Breast epithelium (tissue), 4 donors: ENCODE results near the gene WDR90. TPM values are rescaled to one million over a fixed set of nuclear protein-coding genes. Genes with fewer than 3 reads are reported as not detected.

Experiments used
- DNase-seq, 2 donors: peaks; one replicate each; pipeline ENCODE4 v3.0.0-alpha.2; 2019; ENCODE audit warnings: low spot score in 2 of 2
- H3K27ac ChIP-seq, 2 donors: fragments of 200-600 bp; sonication (generic) in 1 of 2; one replicate each; pipeline ENCODE4 v1.5.1; 2016 to 2019; ENCODE audit warnings: mild to moderate bottlenecking in 1 of 2
- H3K27me3 ChIP-seq, 2 donors: fragments of 200-600 bp; sonication (generic) in 1 of 2; one replicate each; pipeline versions ENCODE4 v1.5.1 to v1.6.0; 2017 to 2019; ENCODE audit warnings: control low read depth in 1 of 2, mild to moderate bottlenecking in 1 of 2
- H3K36me3 ChIP-seq: fragments of 200-600 bp; one replicate; pipeline ENCODE4 v1.5.1; 2019
- H3K4me1 ChIP-seq, 2 donors: fragments of 200-600 bp; sonication (generic); one replicate each; pipeline ENCODE4 v1.5.1; 2016 to 2019; ENCODE audit warnings: control low read depth in 1 of 2
- H3K4me3 ChIP-seq, 3 donors: fragments of 200-600 bp; sonication (generic); 1 replicate in 2 of 3; 2 replicates in 1 of 3; pipeline ENCODE4 v1.5.1; 2016 to 2019; ENCODE audit warnings: mild to moderate bottlenecking in 3 of 3, moderate library complexity in 2 of 3
- H3K9me3 ChIP-seq, 2 donors: fragments of 200-600 bp; sonication (generic) in 1 of 2; one replicate each; pipeline ENCODE4 v1.5.1; 2016 to 2019; ENCODE audit warnings: control low read depth in 1 of 2
- CTCF ChIP-seq, 3 donors: fragments of 450-650 bp; IDR thresholded peaks; one replicate each; pipeline ENCODE4 v1.5.1; 2016 to 2017; ENCODE audit warnings: antibody characterized with exemption in 3 of 3, mild to moderate bottlenecking in 3 of 3, moderate library complexity in 3 of 3
- POLR2A ChIP-seq: fragments of 450-650 bp; IDR thresholded peaks from one replicate; pipeline ENCODE4 v1.6.1; 2016; ENCODE audit warnings: antibody characterized with exemption, mild to moderate bottlenecking, moderate library complexity
- POLR2AphosphoS5 ChIP-seq, 3 donors: sonication (generic); formaldehyde crosslinking; IDR thresholded peaks; one replicate each; pipeline ENCODE4 v1.6.1; 2017; ENCODE audit warnings: antibody characterized with exemption in 3 of 3
- intact Hi-C: fragments of 100-400 bp; cut with DNase I; formaldehyde crosslinking; loops from one replicate; pipeline ENCODE4 v1.15.1; 2023; ENCODE audit warnings: low total_unique reads
- total RNA-seq, 3 donors: library from RNA; depleted of rRNA; stranded (reverse); fragments of >200 nt; gene quantifications; one replicate each; pipeline ENCODE4 v1.1.0, GENCODE V29; 2016

The WDR90 gene
- total RNA-seq, 3 donors from 2014 or later, result 9.6 to 26.9 (median 22.7) TPM

DNA sequence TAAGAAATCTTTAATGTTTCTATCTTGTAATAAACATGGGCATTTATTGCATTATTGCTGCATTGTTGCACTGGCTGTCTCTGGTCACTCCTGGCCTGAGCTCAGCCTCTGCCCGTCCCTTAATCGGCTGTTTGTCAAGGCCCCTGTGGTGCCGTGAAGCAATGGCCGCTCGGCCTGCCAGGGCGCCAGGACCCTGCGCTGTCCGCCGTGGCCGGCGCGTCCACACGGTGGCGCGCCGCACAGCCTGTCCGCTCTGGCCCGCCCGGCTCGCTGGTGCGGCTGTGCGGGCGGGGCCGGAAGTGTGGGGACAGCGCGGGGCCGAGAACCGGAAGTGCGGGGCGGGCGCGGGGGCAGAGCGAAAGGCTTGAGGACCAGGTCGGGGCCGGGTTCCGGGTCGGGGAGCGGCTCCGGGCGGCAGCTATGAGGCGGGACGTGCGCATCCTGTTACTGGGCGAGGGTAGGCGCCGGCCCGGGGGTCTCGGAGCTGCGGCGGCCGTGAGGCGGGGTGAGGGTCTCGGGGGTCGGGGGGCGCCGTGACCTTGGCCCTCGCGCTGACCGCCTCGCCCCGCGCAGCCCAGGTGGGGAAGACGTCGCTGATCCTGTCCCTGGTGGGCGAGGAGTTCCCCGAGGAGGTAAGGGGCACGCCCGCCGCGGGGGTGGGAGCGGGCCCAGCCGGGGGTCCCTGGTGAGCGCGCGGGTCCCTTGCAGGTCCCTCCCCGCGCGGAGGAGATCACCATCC is 18.8 kb downstream of the WDR90 start, which contains the start of gene RHOT2:
TSS of gene RHOT2 (plus strand) at position 353 of the 739 bp plus-strand sequence. CDS start at position 421, 68 bp downstream.
- Histone ChIP-seq H3K27me3 (no peaks in the 10 kb centered on the region), H3K4me3 (peak within 1 kb of the TSS; percentile 90 to 97 (median 93)), H3K4me1 (peaks cover 0 to 5% of the 10 kb centered on the region in 2 donors), H3K36me3 (peaks cover 10% of the 10 kb centered on the region), H3K27ac (peak within 1 kb of the TSS; percentile 87), H3K9me3 (no peaks in the 10 kb centered on the region)
- TF ChIP-seq CTCF (IDR thresholded peaks at IDR 0.05) (peak; percentile 57 to 93 (median 58)), POLR2A (peak; percentile 57), POLR2AphosphoS5 (IDR thresholded peaks at IDR 0.05) (peak; percentile 45 to 83 (median 65))
- intact Hi-C loops, result loop anchor here (1.0 kb wide), 1 partner anchor 22 kb away; the partner anchor contains the start of gene WDR24
- DNase-seq, result peak; percentile 91 to 93

DNA sequence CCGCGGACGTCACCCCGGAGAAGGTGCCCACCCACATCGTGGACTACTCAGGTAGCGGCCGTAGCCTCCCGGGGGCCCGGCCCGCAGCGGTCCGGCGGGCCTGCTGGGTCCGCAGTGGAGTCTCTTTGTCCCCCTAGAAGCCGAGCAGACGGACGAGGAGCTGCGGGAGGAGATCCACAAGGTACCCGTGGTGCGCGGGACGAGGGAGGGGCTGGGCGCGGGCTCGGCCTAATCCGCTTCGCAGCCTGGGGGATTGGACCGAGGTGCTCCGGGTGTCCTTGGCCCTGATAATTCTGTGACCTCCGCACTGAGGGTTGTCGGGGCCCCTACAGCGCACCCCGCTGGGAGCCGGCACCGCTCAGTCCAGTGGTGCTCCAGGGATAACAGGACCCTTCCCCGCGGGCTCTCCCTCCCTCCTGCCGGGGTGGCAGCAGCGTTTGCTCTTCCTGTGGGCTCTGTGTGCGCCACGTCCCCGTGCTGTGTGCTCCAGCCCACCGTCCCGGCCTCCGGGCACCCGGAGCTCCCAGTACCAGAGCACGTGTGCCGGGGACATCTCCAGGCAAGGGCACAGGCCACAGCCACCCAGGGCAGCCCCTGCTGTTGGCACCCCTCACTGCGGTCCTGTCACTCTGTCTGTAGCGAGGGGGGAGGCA is 19.5 kb downstream of the WDR90 start:
- H3K36me3 ChIP-seq, result peaks cover 10% of the 10 kb centered on the region
- intact Hi-C loops, result loop anchor here (1.0 kb wide), 1 partner anchor 22 kb away; the partner anchor contains the start of gene WDR24
- H3K9me3 ChIP-seq, result no peaks in the 10 kb centered on the region
- DNase-seq, result no peak
- H3K27ac ChIP-seq, result peak overlapping the region; percentile 87
- TF ChIP-seq CTCF (IDR thresholded peaks at IDR 0.05) (no peak), POLR2A (no peak), POLR2AphosphoS5 (IDR thresholded peaks at IDR 0.05) (no peak)
- H3K27me3 ChIP-seq, result no peaks in the 10 kb centered on the region
- peaks cover 0 to 5% of the 10 kb centered on the region in 2 donors for H3K4me1 ChIP-seq
- peak overlapping the region; percentile 90 to 97 (median 93) for H3K4me3 ChIP-seq

DNA sequence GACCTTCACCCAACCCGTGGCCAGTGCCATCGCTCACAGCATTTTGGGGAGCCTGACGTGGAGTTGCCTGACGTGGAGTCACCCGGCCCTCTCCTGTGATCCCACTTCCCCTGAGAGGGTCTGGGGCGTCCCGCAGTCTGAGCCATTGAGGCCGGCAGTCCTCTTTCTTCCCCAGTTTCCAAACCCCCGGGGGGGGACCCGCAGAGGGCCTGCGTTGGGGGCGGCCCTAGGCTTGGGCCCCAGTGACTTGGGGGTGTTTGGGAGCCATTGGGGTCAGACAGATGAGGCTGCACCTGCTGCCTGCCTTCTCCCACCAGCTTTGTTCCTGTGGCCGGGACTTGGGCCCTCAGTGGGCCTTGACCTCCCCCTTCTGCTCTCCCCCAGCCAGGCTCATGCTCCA is 20.5 kb downstream of the WDR90 start:
- Histone ChIP-seq H3K27me3 (no peaks in the 10 kb centered on the region), H3K27ac (no peak overlapping the region), H3K36me3 (peaks cover 10% of the 10 kb centered on the region), H3K4me1 (peaks cover 0 to 5% of the 10 kb centered on the region in 2 donors), H3K9me3 (no peaks in the 10 kb centered on the region), H3K4me3 (no peak overlapping the region)
- intact Hi-C loops, result no loop called here
- TF ChIP-seq POLR2A, result no peak
- no peak for TF ChIP-seq POLR2AphosphoS5 (IDR thresholded peaks at IDR 0.05)
- no peak for TF ChIP-seq CTCF (IDR thresholded peaks at IDR 0.05)
- DNase-seq, result no peak

- intact Hi-C loops, result no loop called here
- H3K4me3 ChIP-seq, result no peak overlapping the region
- peaks cover 0 to 5% of the 10 kb centered on the region in 2 donors for H3K4me1 ChIP-seq
- peaks cover 10% of the 10 kb centered on the region for H3K36me3 ChIP-seq
- DNase-seq, result no peak
- TF ChIP-seq CTCF (IDR thresholded peaks at IDR 0.05), result no peak
- no peak for TF ChIP-seq POLR2A
- no peak for TF ChIP-seq POLR2AphosphoS5 (IDR thresholded peaks at IDR 0.05)
- no peaks in the 10 kb centered on the region for H3K27me3 ChIP-seq
- no peaks in the 10 kb centered on the region for H3K9me3 ChIP-seq
- H3K27ac ChIP-seq, result no peak overlapping the region
These were observed 21.6 kb downstream of the WDR90 start for GRCh38 chr16:670485-671352.
